ENCODE data around the gene CSMD2. TPM values are rescaled to one million over a fixed set of nuclear protein-coding genes. Genes with fewer than 3 reads are reported as not detected.
A peak's percentile ranks its signal among the peaks of the same experiment; 100 is the strongest.

CSMD2 gene
- total RNA-seq, 6 donors from 2014 or later, result 0.39 to 1.0 (median 0.52) TPM

DNA sequence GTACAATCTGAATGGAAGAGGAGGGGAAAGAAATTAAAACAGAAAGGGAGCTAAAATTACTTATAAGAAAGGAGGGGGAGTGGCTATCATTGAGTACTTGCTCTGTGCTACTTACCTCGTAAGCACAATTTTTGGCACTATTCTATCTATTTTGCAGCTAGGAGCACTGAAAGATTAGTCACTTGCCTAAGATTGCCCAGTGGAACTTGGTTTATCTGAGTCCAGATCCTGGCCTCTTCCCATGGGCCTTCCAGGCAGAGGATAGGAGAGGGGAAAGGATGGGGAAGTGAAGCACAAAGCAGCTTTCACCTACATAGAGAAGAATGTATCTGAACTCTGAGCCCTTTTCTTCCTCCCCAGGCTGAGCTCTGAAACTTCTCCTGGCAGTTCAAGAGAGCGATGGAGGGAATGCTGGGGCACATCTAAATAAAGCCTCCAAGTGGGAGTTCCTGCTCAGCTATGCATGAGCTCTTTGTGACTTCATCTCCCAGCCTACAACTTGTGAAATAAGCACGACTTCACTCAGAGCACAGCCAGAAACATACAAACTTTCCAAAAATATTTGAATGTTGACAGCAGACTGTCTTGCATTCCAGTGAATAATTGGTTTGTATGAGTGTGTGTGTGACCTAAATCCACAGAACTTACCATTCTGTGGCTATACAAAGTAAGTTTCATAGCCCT is 271.7 kb downstream of the CSMD2 start:
- 59 to 60% methylated on average over 3 of the region's 3 CpGs for WGBS, 2 donors
- ATAC-seq (ENCODE audit: low FRiP score in 2 of 2), result peak; percentile 62 to 91
- Histone ChIP-seq H3K9me3 (no peaks in the 10 kb centered on the region), H3K36me3 (no peaks in the 10 kb centered on the region), H3K4me1 (no peaks in the 10 kb centered on the region), H3K27me3 (no peaks in the 10 kb centered on the region), H3K27ac (no peak overlapping the region), H3K4me3 (no peak overlapping the region)
- TF ChIP-seq POLR2AphosphoS5 (IDR thresholded peaks at IDR 0.05), result no peak
- TF ChIP-seq, protein P1, sequence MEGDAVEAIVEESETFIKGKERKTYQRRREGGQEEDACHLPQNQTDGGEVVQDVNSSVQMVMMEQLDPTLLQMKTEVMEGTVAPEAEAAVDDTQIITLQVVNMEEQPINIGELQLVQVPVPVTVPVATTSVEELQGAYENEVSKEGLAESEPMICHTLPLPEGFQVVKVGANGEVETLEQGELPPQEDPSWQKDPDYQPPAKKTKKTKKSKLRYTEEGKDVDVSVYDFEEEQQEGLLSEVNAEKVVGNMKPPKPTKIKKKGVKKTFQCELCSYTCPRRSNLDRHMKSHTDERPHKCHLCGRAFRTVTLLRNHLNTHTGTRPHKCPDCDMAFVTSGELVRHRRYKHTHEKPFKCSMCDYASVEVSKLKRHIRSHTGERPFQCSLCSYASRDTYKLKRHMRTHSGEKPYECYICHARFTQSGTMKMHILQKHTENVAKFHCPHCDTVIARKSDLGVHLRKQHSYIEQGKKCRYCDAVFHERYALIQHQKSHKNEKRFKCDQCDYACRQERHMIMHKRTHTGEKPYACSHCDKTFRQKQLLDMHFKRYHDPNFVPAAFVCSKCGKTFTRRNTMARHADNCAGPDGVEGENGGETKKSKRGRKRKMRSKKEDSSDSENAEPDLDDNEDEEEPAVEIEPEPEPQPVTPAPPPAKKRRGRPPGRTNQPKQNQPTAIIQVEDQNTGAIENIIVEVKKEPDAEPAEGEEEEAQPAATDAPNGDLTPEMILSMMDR (IDR thresholded peaks at IDR 0.05), result no peak
- no peak for DNase-seq

DNA sequence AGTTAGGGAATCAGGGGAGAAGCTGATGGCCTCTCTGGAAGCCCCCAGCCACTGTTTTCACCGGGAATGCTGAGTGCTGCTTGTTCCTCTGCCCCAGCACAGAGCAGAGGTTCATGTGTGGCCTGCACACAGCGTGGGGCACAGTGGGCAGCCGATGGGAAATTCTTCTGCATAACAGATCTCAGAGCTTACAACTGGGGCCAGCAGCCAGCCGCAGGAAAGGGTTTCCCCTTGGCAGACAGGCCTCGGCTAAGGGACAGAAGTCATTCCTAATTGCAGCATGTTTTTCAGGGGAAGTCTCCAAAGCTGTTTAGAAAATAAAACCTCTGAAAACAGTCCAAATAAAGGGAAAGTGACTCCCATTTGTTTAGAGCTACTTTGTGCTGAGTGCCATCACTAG is 278.5 kb downstream of the CSMD2 start:
- no peaks in the 10 kb centered on the region for H3K4me1 ChIP-seq
- no peaks in the 10 kb centered on the region for H3K27me3 ChIP-seq
- WGBS, 2 donors, result 18 to 36% methylated on average over 4 to 5 of the region's 5 CpGs
- DNase-seq (no peak), ATAC-seq (ENCODE audit: low FRiP score in 2 of 2) (no peak)
- no peak overlapping the region for H3K4me3 ChIP-seq
- H3K9me3 ChIP-seq, result no peaks in the 10 kb centered on the region
- TF ChIP-seq, protein P1 (IDR thresholded peaks at IDR 0.05), result no peak
- H3K36me3 ChIP-seq, result no peaks in the 10 kb centered on the region
- no peak overlapping the region for H3K27ac ChIP-seq

DNA sequence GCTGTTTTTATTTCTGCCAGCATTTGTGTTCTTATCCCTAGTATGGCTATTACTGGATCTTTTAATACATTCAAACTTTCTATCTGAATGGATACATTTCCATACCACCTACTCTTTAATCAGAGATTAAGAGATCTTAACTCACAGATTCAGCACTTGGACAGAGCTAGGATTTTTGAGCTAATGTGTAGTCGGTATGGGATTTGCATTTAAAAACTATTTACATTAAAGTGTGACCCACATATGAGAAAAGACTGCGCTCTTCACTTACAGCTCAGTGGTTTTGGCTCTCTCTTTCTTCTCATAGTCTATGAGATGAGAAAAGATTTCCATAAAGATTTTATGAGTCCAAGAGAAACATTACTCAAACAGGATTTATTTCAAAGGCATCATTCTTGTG is 284.7 kb downstream of the CSMD2 start:
- TF ChIP-seq, protein P1 (IDR thresholded peaks at IDR 0.05), result no peak
- no peak for TF ChIP-seq POLR2AphosphoS5 (IDR thresholded peaks at IDR 0.05)
- TF ChIP-seq EP300 (IDR thresholded peaks at IDR 0.05), result no peak
- TF ChIP-seq POLR2A (IDR thresholded peaks at IDR 0.05), result no peak
- no peaks in the 10 kb centered on the region for H3K4me1 ChIP-seq
- no peak overlapping the region for H3K27ac ChIP-seq
- ATAC-seq (ENCODE audit: low FRiP score in 2 of 2), result no peak
- H3K9me3 ChIP-seq, result no peaks in the 10 kb centered on the region
- H3K36me3 ChIP-seq, result no peaks in the 10 kb centered on the region
- 53 to 59% methylated on average over 2 of the region's 2 CpGs for WGBS, 2 donors
- H3K27me3 ChIP-seq, result no peaks in the 10 kb centered on the region
- no peak overlapping the region for H3K4me3 ChIP-seq
- no peak for DNase-seq

DNA sequence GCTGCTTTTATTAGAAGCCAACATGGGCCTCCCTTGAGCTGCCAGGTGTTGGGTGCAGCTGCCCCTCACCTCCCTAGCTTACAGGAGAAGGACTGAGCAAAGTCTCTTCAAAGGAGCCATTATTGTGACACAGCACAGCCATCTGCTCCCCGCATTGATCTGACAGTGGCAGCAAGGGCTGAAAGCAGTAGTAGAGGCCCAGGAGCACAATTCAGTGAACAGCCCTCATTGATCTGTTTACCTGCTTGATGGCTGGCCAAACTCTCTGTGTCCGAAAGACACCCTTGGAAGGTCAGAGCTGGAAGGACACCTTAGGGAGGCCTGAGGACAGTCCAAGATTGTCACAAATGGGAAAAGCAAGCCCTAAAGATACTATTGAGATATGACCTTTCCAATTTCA is 286.6 kb downstream of the CSMD2 start:
- WGBS, 2 donors, result 85 to 100% methylated on average over 2 of the region's 2 CpGs
- Histone ChIP-seq H3K9me3 (no peaks in the 10 kb centered on the region), H3K36me3 (no peaks in the 10 kb centered on the region), H3K27ac (no peak overlapping the region), H3K4me1 (no peaks in the 10 kb centered on the region), H3K27me3 (no peaks in the 10 kb centered on the region), H3K4me3 (no peak overlapping the region)
- ATAC-seq (ENCODE audit: low FRiP score in 2 of 2) (no peak), DNase-seq (no peak)
- TF ChIP-seq POLR2AphosphoS5 (IDR thresholded peaks at IDR 0.05) (no peak), POLR2A (IDR thresholded peaks at IDR 0.05) (no peak)
- TF ChIP-seq, protein P1 (IDR thresholded peaks at IDR 0.05), result no peak

DNA sequence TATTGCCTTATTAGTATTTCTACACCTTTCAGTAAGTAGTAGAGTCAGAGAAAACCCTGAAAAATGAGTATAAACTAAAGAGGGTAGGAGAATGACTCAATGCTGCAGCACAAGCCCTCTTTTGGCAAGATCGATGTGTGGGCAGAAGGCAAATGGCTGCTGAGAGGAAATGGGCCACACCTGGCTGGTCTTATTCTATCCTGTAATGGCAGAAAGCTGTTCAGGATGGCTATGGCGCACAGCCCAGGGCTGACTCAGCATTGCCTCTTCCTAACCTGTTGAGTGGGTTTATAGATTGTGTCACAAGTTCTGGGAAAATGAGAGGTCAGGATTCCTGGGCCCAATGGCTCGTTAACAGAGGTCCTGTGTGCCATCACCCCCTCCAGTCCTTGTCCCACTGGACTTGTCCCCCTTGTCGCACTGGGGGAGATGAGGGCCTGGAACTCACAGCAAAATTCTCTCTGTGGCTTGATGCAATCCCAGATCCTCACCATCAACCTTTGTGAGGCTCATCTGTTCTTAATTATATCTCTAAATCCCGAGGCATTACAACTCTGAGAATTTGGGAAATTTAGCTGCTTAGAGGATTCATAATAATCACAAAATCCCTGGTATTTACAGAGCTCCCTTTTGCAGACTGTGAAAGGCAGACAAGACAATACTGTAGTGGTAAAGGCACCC is 287.9 kb downstream of the CSMD2 start:
- DNase-seq (no peak), ATAC-seq (ENCODE audit: low FRiP score in 2 of 2) (peak in 1 of 2 donors; percentile 46)
- no peak for TF ChIP-seq POLR2A (IDR thresholded peaks at IDR 0.05)
- TF ChIP-seq EP300 (IDR thresholded peaks at IDR 0.05), result no peak
- TF ChIP-seq, protein P1 (IDR thresholded peaks at IDR 0.05), result no peak
- TF ChIP-seq POLR2AphosphoS5 (IDR thresholded peaks at IDR 0.05), result no peak
- Histone ChIP-seq H3K27me3 (no peaks in the 10 kb centered on the region), H3K9me3 (no peaks in the 10 kb centered on the region), H3K27ac (no peak overlapping the region), H3K4me1 (no peaks in the 10 kb centered on the region), H3K4me3 (no peak overlapping the region), H3K36me3 (no peaks in the 10 kb centered on the region)
- 78 to 80% methylated on average over 5 of the region's 5 CpGs for whole genome bisulfite sequencing, 2 donors

Data from upper lobe of left lung (tissue), 6 donors.